ENCODE data around the gene RELN. TPM values are rescaled to one million over a fixed set of nuclear protein-coding genes. Genes with fewer than 3 reads are reported as not detected.

The RELN gene
- total RNA-seq, 4 donors from 2014 or later, result 2.5 to 10.1 (median 6.5) TPM

DNA sequence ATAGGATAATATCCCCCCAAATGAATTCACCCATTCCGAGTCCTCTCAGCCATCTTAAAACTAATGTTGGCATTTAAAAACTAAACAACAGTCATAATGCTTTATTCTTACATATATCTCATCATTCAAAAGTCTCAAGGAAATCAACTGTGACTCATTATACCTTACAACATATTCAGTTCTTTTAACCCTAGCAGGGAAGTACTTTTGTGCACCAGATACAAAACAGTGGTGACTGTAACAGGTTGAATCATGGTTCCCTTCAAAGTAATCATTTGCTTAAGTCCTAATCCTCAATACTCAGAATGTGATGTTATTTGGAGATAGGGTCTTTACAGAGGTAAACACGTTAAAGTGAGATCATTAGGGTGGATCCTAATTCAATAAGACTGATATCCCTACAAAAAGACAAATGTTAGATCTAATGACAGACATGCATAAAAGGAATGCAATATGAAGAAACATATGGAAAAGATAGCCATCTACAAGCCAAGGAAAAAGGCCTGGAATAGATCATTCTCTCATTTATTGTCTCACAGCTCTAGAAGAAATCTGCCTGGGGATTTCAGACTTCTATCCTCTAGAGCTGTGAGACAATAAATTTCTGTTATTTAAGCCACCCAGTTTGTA is 42.3 kb downstream of the RELN start:
- 63% methylated on average over 2 of the region's 2 CpGs for WGBS
- intact Hi-C loops (cut with DNase I), result no loop called here
- Histone ChIP-seq H3K4me3 (no peak overlapping the region), H3K36me3 (no peaks in the 10 kb centered on the region), H3K27me3 (no peaks in the 10 kb centered on the region), H3K27ac (replicated peaks in 1 of 4) (no peak overlapping the region), H3K4me1 (no peaks in the 10 kb centered on the region), H3K9me3 (no peaks in the 10 kb centered on the region)
- TF ChIP-seq POLR2AphosphoS5 (IDR thresholded peaks at IDR 0.05) (no peak), POLR2A (IDR thresholded peaks at IDR 0.05; ENCODE audit: low read depth) (no peak), EP300 (IDR thresholded peaks at IDR 0.05) (no peak), CTCF (IDR thresholded peaks at IDR 0.05) (no peak)
- no peak for DNase-seq (ENCODE audit: extremely low spot score)

GRCh38 chr7:103944230-103944900 is 45.1 kb downstream of the RELN start:
- H3K27ac ChIP-seq (replicated peaks in 1 of 4), result no peak overlapping the region
- no peak for DNase-seq (ENCODE audit: extremely low spot score)
- WGBS, result 82% methylated on average over 6 of the region's 6 CpGs
- no peaks in the 10 kb centered on the region for H3K27me3 ChIP-seq
- no peaks in the 10 kb centered on the region for H3K9me3 ChIP-seq
- no peak overlapping the region for H3K4me3 ChIP-seq
- no peaks in the 10 kb centered on the region for H3K36me3 ChIP-seq
- H3K4me1 ChIP-seq, result no peaks in the 10 kb centered on the region
- TF ChIP-seq POLR2A (IDR thresholded peaks at IDR 0.05; ENCODE audit: low read depth) (no peak), EP300 (IDR thresholded peaks at IDR 0.05) (no peak), CTCF (IDR thresholded peaks at IDR 0.05) (no peak), POLR2AphosphoS5 (IDR thresholded peaks at IDR 0.05) (no peak)
- intact Hi-C loops (cut with DNase I), result no loop called here

GRCh38 chr7:103941976-103942375 is 47.5 kb downstream of the RELN start:
- DNase-seq (ENCODE audit: extremely low spot score), result no peak
- Histone ChIP-seq H3K4me3 (no peak overlapping the region), H3K27ac (replicated peaks in 1 of 4) (no peak overlapping the region), H3K4me1 (no peaks in the 10 kb centered on the region), H3K9me3 (no peaks in the 10 kb centered on the region), H3K27me3 (no peaks in the 10 kb centered on the region), H3K36me3 (no peaks in the 10 kb centered on the region)
- intact Hi-C loops (cut with DNase I), result no loop called here
- no peak for TF ChIP-seq POLR2A (IDR thresholded peaks at IDR 0.05; ENCODE audit: low read depth)
- no peak for TF ChIP-seq EP300 (IDR thresholded peaks at IDR 0.05)
- no peak for TF ChIP-seq CTCF (IDR thresholded peaks at IDR 0.05)
- TF ChIP-seq POLR2AphosphoS5 (IDR thresholded peaks at IDR 0.05), result no peak
- 95% methylated on average over 3 of the region's 3 CpGs for WGBS

- WGBS, result 73% methylated on average over 6 of the region's 6 CpGs
- H3K27ac ChIP-seq (replicated peaks in 1 of 4), result no peak overlapping the region
- TF ChIP-seq POLR2AphosphoS5 (IDR thresholded peaks at IDR 0.05) (no peak), POLR2A (IDR thresholded peaks at IDR 0.05; ENCODE audit: low read depth) (no peak), EP300 (IDR thresholded peaks at IDR 0.05) (no peak), CTCF (IDR thresholded peaks at IDR 0.05) (no peak)
- no peak overlapping the region for H3K4me3 ChIP-seq
- no peaks in the 10 kb centered on the region for H3K27me3 ChIP-seq
- no peak for DNase-seq (ENCODE audit: extremely low spot score)
- H3K36me3 ChIP-seq, result no peaks in the 10 kb centered on the region
- intact Hi-C loops (cut with DNase I), result no loop called here
- no peaks in the 10 kb centered on the region for H3K4me1 ChIP-seq
- H3K9me3 ChIP-seq, result no peaks in the 10 kb centered on the region
These were observed 48.8 kb downstream of the RELN start for GRCh38 chr7:103940382-103941268.
